Lung (tissue), 12 donors: ENCODE results near the gene SLC2A6. TPM values are rescaled to one million over a fixed set of nuclear protein-coding genes. Genes with fewer than 3 reads are reported as not detected.

Source experiments
- ATAC-seq: fragments of 200-7000 bp; cut with Tn5 transposase; one replicate; pipeline ENCODE4 v1.9.1; 2020; ENCODE audit warnings: moderate number of reproducible peaks; ENCODE audit not compliant: insufficient read depth, low FRiP score
- DNase-seq, 3 donors: peaks; one replicate each; pipeline ENCODE4 v3.0.0-alpha.2; 2013 to 2017
- H3K27ac ChIP-seq, 2 donors: one replicate each; pipeline ENCODE4 v1.5.1; 2013; ENCODE audit warnings: mild to moderate bottlenecking in 2 of 2, moderate library complexity in 2 of 2, control low read depth in 1 of 2, inconsistent platforms in 1 of 2, low read depth in 1 of 2, low read length in 1 of 2
- H3K27me3 ChIP-seq, 3 donors: one replicate each; pipeline ENCODE4 v1.5.1; 2013; ENCODE audit warnings: low read length in 2 of 3; ENCODE audit not compliant: control insufficient read depth in 3 of 3, insufficient read depth in 3 of 3
- H3K36me3 ChIP-seq, 4 donors: one replicate each; pipeline ENCODE4 v1.5.1; 2013; ENCODE audit warnings: low read length in 4 of 4, mild to moderate bottlenecking in 1 of 4, moderate library complexity in 1 of 4; ENCODE audit not compliant: control insufficient read depth in 4 of 4, insufficient read depth in 4 of 4
- H3K4me1 ChIP-seq, 5 donors: one replicate each; pipeline ENCODE4 v1.5.1; 2013; ENCODE audit warnings: low read length in 5 of 5, mild to moderate bottlenecking in 2 of 5, moderate library complexity in 1 of 5; ENCODE audit not compliant: control insufficient read depth in 5 of 5, insufficient read depth in 5 of 5
- H3K4me3 ChIP-seq: one replicate; pipeline ENCODE4 v1.5.1; 2013; ENCODE audit warnings: mild to moderate bottlenecking, control low read depth, moderate library complexity
- H3K9ac ChIP-seq, 2 donors: one replicate each; pipeline ENCODE4 v1.5.1; 2013; ENCODE audit warnings: low read length in 2 of 2, control low read depth in 1 of 2; ENCODE audit not compliant: insufficient read depth in 1 of 2
- H3K9me3 ChIP-seq, 4 donors: one replicate each; pipeline ENCODE4 v1.5.1; 2013; ENCODE audit warnings: low read length in 3 of 4, mild to moderate bottlenecking in 1 of 4, moderate library complexity in 1 of 4; ENCODE audit not compliant: control insufficient read depth in 4 of 4, insufficient read depth in 3 of 4
- WGBS, 2 donors: extraction: QIAGEN DNeasy Blood & Tissue Kit; methylation state at CpG; one replicate each; pipeline ENCODE4 v1.1.7; 2013; 5-methylcytosine and 5-hydroxymethylcytosine counted together
- polyA plus RNA-seq, 2 donors: library from polyadenylated mRNA; stranded (reverse); fragments of 200-250 nt; gene quantifications; one replicate each; pipeline ENCODE4 v1.2.1, GENCODE V29; 2013
- total RNA-seq, 2 donors: library from RNA; depleted of rRNA in 1 of 2; stranded (reverse); fragments of >200 nt in 1 of 2; gene quantifications; one replicate each; pipeline ENCODE4 v1.2.1, GENCODE V29; 2014 to 2021
- TF ChIP-seq, protein P1 (sequence below): IDR thresholded peaks from 2 replicates; pipeline ENCODE4 v1.5.1; 2012; ENCODE audit warnings: mild to moderate bottlenecking; ENCODE audit errors: control extremely low read depth, extremely low read depth
- donor health status: control.
- donor health status: control.
- donor health status: Bipolar disorder and iron deficiency.
- donor health status: healthy.
- donor health status: DM: yes; HTN: yes; CAD: no.

SLC2A6 gene
- total and polyA plus RNA-seq, 4 donors = 8.4 to 49.6 (median 18.5) TPM

DNA sequence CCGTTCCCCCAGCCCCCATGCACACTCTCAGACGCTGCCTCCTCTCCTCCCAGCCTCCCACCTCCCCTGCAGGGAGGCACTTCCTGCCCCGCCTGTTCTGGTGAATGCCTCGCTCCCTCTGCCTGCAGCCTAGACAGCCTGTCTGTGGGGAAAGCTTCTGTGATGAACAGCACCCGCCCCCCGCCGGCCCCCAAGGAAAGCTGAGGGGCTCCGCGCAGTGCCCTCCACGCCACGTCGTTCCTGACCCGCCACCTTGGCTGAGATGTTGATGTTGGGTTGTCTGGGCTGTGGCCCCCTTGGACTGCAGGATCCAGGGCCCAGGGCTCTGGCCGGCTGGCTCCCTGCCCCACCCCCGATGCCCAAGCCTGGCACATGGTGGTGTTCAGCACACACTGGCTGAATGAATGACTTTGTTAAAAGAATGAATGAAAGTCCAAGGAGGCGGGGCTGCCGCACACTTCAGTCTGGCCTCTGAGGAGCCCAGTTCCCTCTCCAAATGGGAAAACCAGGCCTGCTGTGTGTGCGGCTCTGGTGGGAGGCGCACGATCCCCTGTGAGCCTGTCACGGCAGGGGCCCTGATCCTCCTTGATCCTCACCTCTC lies 47.9 kb upstream of the SLC2A6 start:
- Histone ChIP-seq H3K4me3 (no peak overlapping the region), H3K4me1 (peaks cover 2 to 63% (median 26%) of the 10 kb centered on the region in 5 donors), H3K9me3 (no peaks in the 10 kb centered on the region), H3K36me3 (no peaks in the 10 kb centered on the region), H3K27me3 (no peaks in the 10 kb centered on the region), H3K9ac (no peak overlapping the region), H3K27ac (no peak overlapping the region)
- ATAC-seq (no peak), DNase-seq (peak in 2 of 3 donors; percentile 31 to 51)
- WGBS, 2 donors = 42 to 49% methylated on average over 21 of the region's 21 CpGs
- TF ChIP-seq, protein P1, sequence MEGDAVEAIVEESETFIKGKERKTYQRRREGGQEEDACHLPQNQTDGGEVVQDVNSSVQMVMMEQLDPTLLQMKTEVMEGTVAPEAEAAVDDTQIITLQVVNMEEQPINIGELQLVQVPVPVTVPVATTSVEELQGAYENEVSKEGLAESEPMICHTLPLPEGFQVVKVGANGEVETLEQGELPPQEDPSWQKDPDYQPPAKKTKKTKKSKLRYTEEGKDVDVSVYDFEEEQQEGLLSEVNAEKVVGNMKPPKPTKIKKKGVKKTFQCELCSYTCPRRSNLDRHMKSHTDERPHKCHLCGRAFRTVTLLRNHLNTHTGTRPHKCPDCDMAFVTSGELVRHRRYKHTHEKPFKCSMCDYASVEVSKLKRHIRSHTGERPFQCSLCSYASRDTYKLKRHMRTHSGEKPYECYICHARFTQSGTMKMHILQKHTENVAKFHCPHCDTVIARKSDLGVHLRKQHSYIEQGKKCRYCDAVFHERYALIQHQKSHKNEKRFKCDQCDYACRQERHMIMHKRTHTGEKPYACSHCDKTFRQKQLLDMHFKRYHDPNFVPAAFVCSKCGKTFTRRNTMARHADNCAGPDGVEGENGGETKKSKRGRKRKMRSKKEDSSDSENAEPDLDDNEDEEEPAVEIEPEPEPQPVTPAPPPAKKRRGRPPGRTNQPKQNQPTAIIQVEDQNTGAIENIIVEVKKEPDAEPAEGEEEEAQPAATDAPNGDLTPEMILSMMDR = no peak

DNA sequence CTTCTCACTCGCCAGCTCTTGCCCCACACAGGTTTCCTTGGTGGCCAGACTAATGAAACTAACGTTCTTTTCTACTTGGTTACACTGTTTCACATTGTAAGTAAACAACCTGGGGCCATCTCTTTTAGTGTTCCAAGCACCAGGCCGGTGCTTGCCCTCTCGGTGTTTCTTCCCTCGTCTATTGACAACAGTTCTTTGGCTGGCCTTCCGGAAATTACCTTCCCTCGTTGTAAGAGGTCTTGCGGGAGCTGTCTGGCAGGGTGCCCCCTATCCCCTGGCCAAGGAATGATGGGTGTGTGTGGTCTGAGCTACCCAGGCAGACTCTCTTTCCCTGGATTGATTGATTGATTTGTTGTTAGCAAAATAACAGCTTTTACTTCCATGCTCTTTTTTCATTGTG lies 46.8 kb upstream of the SLC2A6 start:
- WGBS, 2 donors = 57 to 83% methylated on average over 8 of the region's 8 CpGs
- ATAC-seq = no peak
- no peak overlapping the region for H3K4me3 ChIP-seq
- H3K36me3 ChIP-seq = no peaks in the 10 kb centered on the region
- H3K9ac ChIP-seq = no peak overlapping the region
- TF ChIP-seq, protein P1 = no peak
- no peaks in the 10 kb centered on the region for H3K27me3 ChIP-seq
- H3K4me1 ChIP-seq = peaks cover 2 to 61% (median 26%) of the 10 kb centered on the region in 5 donors
- no peak overlapping the region for H3K27ac ChIP-seq
- DNase-seq = no peak
- no peaks in the 10 kb centered on the region for H3K9me3 ChIP-seq

DNA sequence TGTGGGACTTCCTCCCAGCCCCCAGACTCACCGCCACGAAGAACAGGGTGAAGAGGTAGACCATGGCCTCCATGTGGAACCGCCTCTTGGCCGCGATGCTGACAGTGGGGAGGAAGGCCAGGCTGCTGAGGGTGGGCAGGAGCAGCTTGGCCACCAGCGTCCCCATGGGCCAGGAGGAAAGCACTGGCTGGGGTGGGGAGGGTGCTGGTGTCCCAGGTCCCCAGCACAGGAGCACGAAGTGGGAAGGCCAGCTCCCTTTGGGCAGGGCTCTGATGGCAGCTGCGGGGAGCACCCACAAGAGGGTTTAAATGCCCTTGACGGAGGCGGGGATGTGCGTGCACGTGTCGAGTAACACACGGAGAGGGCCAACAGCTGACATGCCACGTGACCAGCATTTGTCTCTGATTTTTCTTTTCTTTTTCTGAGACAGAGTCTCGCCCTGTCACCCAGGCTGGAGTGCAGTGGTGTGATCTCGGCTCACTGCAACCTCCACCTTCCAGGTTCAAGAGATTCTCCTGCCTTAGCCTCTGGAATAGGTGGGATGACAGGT lies 45.9 kb upstream of the SLC2A6 start, which contains the start of gene MYMK:
TSS of gene MYMK (minus strand) at position 281 of the 550 bp plus-strand sequence. CDS start at position 166, 115 bp downstream.
- Histone ChIP-seq H3K27me3 (no peaks in the 10 kb centered on the region), H3K4me1 (peaks cover 2 to 58% (median 26%) of the 10 kb centered on the region in 5 donors), H3K27ac (no peak within 1 kb of the TSS), H3K9me3 (no peaks in the 10 kb centered on the region), H3K9ac (no peak within 1 kb of the TSS), H3K4me3 (no peak within 1 kb of the TSS), H3K36me3 (no peaks in the 10 kb centered on the region)
- DNase-seq = no peak
- no peak for ATAC-seq
- WGBS, 2 donors = 95 to 97% methylated on average over 17 of the region's 17 CpGs
- TF ChIP-seq, protein P1 = no peak

DNA sequence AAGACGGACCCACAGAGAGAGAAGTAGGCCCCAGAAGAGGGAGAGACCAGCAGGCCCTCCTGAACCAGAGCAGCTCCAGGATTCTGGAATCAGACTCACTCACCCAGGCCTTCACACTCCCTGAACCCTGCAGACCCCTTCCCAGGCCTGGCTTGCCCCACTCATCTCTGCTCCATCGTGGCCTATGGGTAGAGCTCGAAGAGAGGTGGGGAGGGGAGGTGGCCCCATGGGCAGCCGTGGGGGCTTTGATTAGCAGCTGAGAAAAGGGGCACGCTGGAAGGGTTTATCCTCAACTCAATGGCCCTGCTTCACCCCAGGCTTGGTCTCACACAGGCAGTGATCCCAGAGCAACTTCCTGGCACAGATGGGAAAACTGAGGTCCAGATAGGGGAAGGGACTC lies 45.2 kb upstream of the SLC2A6 start:
- WGBS, 2 donors = 89% methylated on average over 5 of the region's 5 CpGs

More for the DNA sequence above, 45.2 kb upstream of the SLC2A6 start:
- H3K4me1 ChIP-seq = peaks cover 2 to 57% (median 31%) of the 10 kb centered on the region in 5 donors
- no peak overlapping the region for H3K9ac ChIP-seq
- H3K27ac ChIP-seq = no peak overlapping the region
- no peak overlapping the region for H3K4me3 ChIP-seq
- no peaks in the 10 kb centered on the region for H3K36me3 ChIP-seq
- no peak for DNase-seq
- H3K27me3 ChIP-seq = no peaks in the 10 kb centered on the region
- H3K9me3 ChIP-seq = no peaks in the 10 kb centered on the region
- TF ChIP-seq, protein P1 = no peak
- ATAC-seq = no peak
